Karpas-422 (cell line): ENCODE measurements around the gene TLCD5. TPM values are rescaled to one million over a fixed set of nuclear protein-coding genes. Genes with fewer than 3 reads are reported as not detected.

ENCODE experiments used
- DNase-seq: peaks from one replicate; pipeline ENCODE4 v3.0.0-alpha.2; 2015
- H2AFZ ChIP-seq: fragments of 200-600 bp; sonication (generic); 2 replicates; pipeline ENCODE4 v1.6.1; 2014; ENCODE audit warnings: antibody characterized with exemption, low read length, mixed read lengths
- H3K27ac ChIP-seq: fragments of 200-600 bp; sonication (generic); 2 replicates; pipeline ENCODE4 v1.5.1; 2014; ENCODE audit warnings: mild to moderate bottlenecking, low read length, moderate library complexity
- H3K27me3 ChIP-seq: fragments of 200-600 bp; sonication (generic); 2 replicates; pipeline ENCODE4 v1.6.1; 2014; ENCODE audit warnings: low read length, mixed read lengths
- H3K36me3 ChIP-seq: fragments of 200-600 bp; sonication (generic); 2 replicates; pipeline ENCODE4 v1.6.1; 2014; ENCODE audit warnings: low read length, mixed read lengths; ENCODE audit not compliant: insufficient read depth
- H3K4me1 ChIP-seq: fragments of 200-600 bp; sonication (generic); 2 replicates; pipeline ENCODE4 v1.6.1; 2014; ENCODE audit warnings: mild to moderate bottlenecking, low read length, mixed read lengths
- H3K4me2 ChIP-seq: fragments of 200-600 bp; sonication (generic); 2 replicates; pipeline ENCODE4 v1.6.1; 2014; ENCODE audit warnings: low read length, low read depth, mild to moderate bottlenecking; ENCODE audit not compliant: poor library complexity, severe bottlenecking
- H3K4me3 ChIP-seq: fragments of 200-600 bp; sonication (generic); 2 replicates; pipeline ENCODE4 v1.5.1; 2014; ENCODE audit warnings: mild to moderate bottlenecking, antibody characterized with exemption, low read length, mixed read lengths
- H3K79me2 ChIP-seq: fragments of 200-600 bp; sonication (generic); 2 replicates; pipeline ENCODE4 v1.6.1; 2014; ENCODE audit warnings: mild to moderate bottlenecking, low read length, mixed read lengths
- H3K9ac ChIP-seq: fragments of 200-600 bp; sonication (generic); 2 replicates; pipeline ENCODE4 v1.6.0; 2014; ENCODE audit warnings: low read length
- H3K9me2 ChIP-seq: fragments of 200-600 bp; sonication (generic), shearing (Covaris generic); replicated peaks from 2 replicates; pipeline ENCODE4 v1.6.0; 2014; ENCODE audit warnings: mild to moderate bottlenecking, low read length, moderate library complexity; ENCODE audit not compliant: insufficient read depth
- H3K9me3 ChIP-seq: fragments of 300-700, 200-600 bp; sonication (generic); 2 replicates; pipeline ENCODE4 v1.6.1; 2014; ENCODE audit warnings: low read length, mixed read lengths
- H4K20me1 ChIP-seq: fragments of 200-600 bp; sonication (generic); 2 replicates; pipeline ENCODE4 v1.6.1; 2014; ENCODE audit warnings: mild to moderate bottlenecking, antibody characterized with exemption, low read length, low read depth; ENCODE audit not compliant: insufficient read depth
- total RNA-seq: library from RNA; depleted of rRNA; stranded (reverse); fragments of >200 nt; shearing (Covaris generic); gene quantifications from 2 replicates; pipeline ENCODE4 v1.2.3, GENCODE V29; 2014; ENCODE audit warnings: low replicate concordance

Gene TLCD5
- total RNA-seq, 1 experiment from 2014 or later, result 4.5 TPM

GRCh38 chr11:120331301-120331996 is 6.3 kb downstream of the TLCD5 start:
- Histone ChIP-seq H3K79me2 (no peaks in the 10 kb centered on the region), H3K4me2 (no peak overlapping the region), H2AFZ (no peak overlapping the region), H3K9me2 (no peaks in the 10 kb centered on the region), H3K27ac (no peak overlapping the region), H3K36me3 (no peaks in the 10 kb centered on the region), H4K20me1 (no peaks in the 10 kb centered on the region), H3K9ac (no peak overlapping the region), H3K4me1 (peaks cover 35% of the 10 kb centered on the region), H3K4me3 (no peak overlapping the region), H3K27me3 (no peaks in the 10 kb centered on the region), H3K9me3 (no peaks in the 10 kb centered on the region)
- DNase-seq, result no peak

- Histone ChIP-seq H3K9ac (peak overlapping the region; percentile 17; the same call in 1 of the 2 replicates), H2AFZ (peak overlapping the region; percentile 50; the same call in 1 of the 2 replicates), H3K4me2 (peak overlapping the region; percentile 63), H3K9me3 (no peaks in the 10 kb centered on the region), H3K4me1 (peaks cover 35% of the 10 kb centered on the region), H3K9me2 (no peaks in the 10 kb centered on the region), H3K36me3 (no peaks in the 10 kb centered on the region), H4K20me1 (peaks cover 9% of the 10 kb centered on the region; the same call in 1 of the 2 replicates), H3K4me3 (peak overlapping the region; percentile 25; the same call in 1 of the 2 replicates), H3K27ac (peak overlapping the region; percentile 89), H3K27me3 (no peaks in the 10 kb centered on the region), H3K79me2 (peaks cover 13% of the 10 kb centered on the region)
- no peak for DNase-seq
Measured at GRCh38 chr11:120332822-120333716, 8.0 kb downstream of the TLCD5 start.

GRCh38 chr11:120333801-120334200 is 8.7 kb downstream of the TLCD5 start:
- no peaks in the 10 kb centered on the region for H3K36me3 ChIP-seq
- no peaks in the 10 kb centered on the region for H3K9me2 ChIP-seq
- no peak overlapping the region for H2AFZ ChIP-seq
- no peaks in the 10 kb centered on the region for H3K9me3 ChIP-seq
- H3K4me3 ChIP-seq, result 0 out of 2 replicates have a peak overlapping the region, but pooled peaks have one; percentile 25
- peak overlapping the region; percentile 63 for H3K4me2 ChIP-seq
- H3K27me3 ChIP-seq, result no peaks in the 10 kb centered on the region
- H3K4me1 ChIP-seq, result peaks cover 38% of the 10 kb centered on the region
- peaks cover 17% of the 10 kb centered on the region for H3K79me2 ChIP-seq
- DNase-seq, result no peak
- H3K9ac ChIP-seq, result no peak overlapping the region
- peak overlapping the region; percentile 89 for H3K27ac ChIP-seq
- H4K20me1 ChIP-seq, result peaks cover 13% of the 10 kb centered on the region; the same call in 1 of the 2 replicates

- H3K4me3 ChIP-seq, result no peak overlapping the region
- H3K79me2 ChIP-seq, result peaks cover 17% of the 10 kb centered on the region
- H3K9me2 ChIP-seq, result no peaks in the 10 kb centered on the region
- H3K9ac ChIP-seq, result no peak overlapping the region
- H3K36me3 ChIP-seq, result no peaks in the 10 kb centered on the region
- peak overlapping the region; percentile 89 for H3K27ac ChIP-seq
- peaks cover 38% of the 10 kb centered on the region for H3K4me1 ChIP-seq
- no peaks in the 10 kb centered on the region for H3K9me3 ChIP-seq
- H3K27me3 ChIP-seq, result no peaks in the 10 kb centered on the region
- DNase-seq, result no peak
- no peak overlapping the region for H2AFZ ChIP-seq
- peaks cover 15% of the 10 kb centered on the region; the same call in 1 of the 2 replicates for H4K20me1 ChIP-seq
- no peak overlapping the region for H3K4me2 ChIP-seq
Measured at GRCh38 chr11:120334332-120334731, 9.2 kb downstream of the TLCD5 start.

GRCh38 chr11:120334894-120335462 is 9.9 kb downstream of the TLCD5 start:
- Histone ChIP-seq H3K4me1 (peaks cover 38% of the 10 kb centered on the region), H3K27me3 (no peaks in the 10 kb centered on the region), H3K9me2 (no peaks in the 10 kb centered on the region), H3K4me3 (peak overlapping the region; percentile 83), H4K20me1 (peaks cover 21% of the 10 kb centered on the region), H3K27ac (peak overlapping the region; percentile 73), H2AFZ (peak overlapping the region; percentile 17; the same call in 1 of the 2 replicates), H3K9me3 (no peaks in the 10 kb centered on the region), H3K4me2 (peak overlapping the region; percentile 72), H3K79me2 (peaks cover 21% of the 10 kb centered on the region), H3K36me3 (no peaks in the 10 kb centered on the region), H3K9ac (peak overlapping the region; percentile 79)
- DNase-seq, result peak; percentile 85

GRCh38 chr11:120335556-120335907 is 10.4 kb downstream of the TLCD5 start:
- peak overlapping the region; percentile 17 for H2AFZ ChIP-seq
- H3K27ac ChIP-seq, result peak overlapping the region; percentile 73
- H3K9me2 ChIP-seq, result no peaks in the 10 kb centered on the region
- H3K4me3 ChIP-seq, result peak overlapping the region; percentile 83
- peaks cover 26% of the 10 kb centered on the region for H3K79me2 ChIP-seq
- peak; percentile 66 for DNase-seq
- H3K36me3 ChIP-seq, result no peaks in the 10 kb centered on the region
- peaks cover 24% of the 10 kb centered on the region for H4K20me1 ChIP-seq
- H3K4me2 ChIP-seq, result peak overlapping the region; percentile 72
- H3K27me3 ChIP-seq, result no peaks in the 10 kb centered on the region
- no peaks in the 10 kb centered on the region for H3K9me3 ChIP-seq
- peak overlapping the region; percentile 79 for H3K9ac ChIP-seq
- peaks cover 38% of the 10 kb centered on the region for H3K4me1 ChIP-seq

- Histone ChIP-seq H4K20me1 (peaks cover 24% of the 10 kb centered on the region), H3K9me3 (no peaks in the 10 kb centered on the region), H2AFZ (peak within 1 kb of the TSS; percentile 17), H3K4me2 (peak within 1 kb of the TSS; percentile 86), H3K27me3 (no peaks in the 10 kb centered on the region), H3K4me1 (peaks cover 38% of the 10 kb centered on the region), H3K36me3 (no peaks in the 10 kb centered on the region), H3K4me3 (peak within 1 kb of the TSS; percentile 83), H3K9me2 (no peaks in the 10 kb centered on the region), H3K9ac (peak within 1 kb of the TSS; percentile 79), H3K27ac (peak within 1 kb of the TSS; percentile 73), H3K79me2 (peaks cover 29% of the 10 kb centered on the region)
- peak; percentile 93 for DNase-seq
Measured at GRCh38 chr11:120335908-120336640, 11.0 kb downstream of the TLCD5 start, which contains the start of gene ARHGEF12. TSS of gene ARHGEF12 (plus strand) at chr11:120336413. CDS start at chr11:120337244, 831 bp downstream.
